ENCODE measurements around the gene HPCAL4.

HPCAL4 gene

DNA sequence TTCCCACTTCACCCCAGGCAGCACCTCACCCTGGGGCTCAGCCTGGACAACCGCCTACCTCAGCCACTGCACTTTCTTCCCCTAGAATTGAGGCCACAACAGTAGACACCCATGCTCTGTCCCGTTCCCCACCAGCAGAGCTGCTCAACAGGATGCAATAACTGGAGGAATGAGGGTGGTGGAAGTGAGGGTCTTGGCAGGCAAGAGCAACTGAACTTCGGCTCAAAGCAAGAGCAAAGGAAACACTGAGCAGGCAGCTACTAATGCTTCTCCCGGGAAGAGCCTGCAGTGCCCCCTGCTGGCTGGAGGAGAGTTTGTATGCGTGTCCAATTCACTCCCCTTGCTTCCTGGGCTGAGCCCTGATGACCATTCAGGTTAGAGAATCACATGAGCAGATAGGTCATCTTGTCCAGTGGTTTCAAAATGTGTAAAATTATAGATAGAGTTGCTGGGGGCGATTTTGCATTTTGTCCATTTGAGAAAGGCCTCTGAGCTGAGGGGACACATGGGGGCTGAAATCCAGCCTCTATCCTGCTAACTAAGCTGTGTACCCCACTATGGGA lies 33.2 kb downstream of the HPCAL4 start:
- TF ChIP-seq GATA3 (IDR thresholded peaks at IDR 0.05; ENCODE audit: low read depth, low read length): no peak
- TF ChIP-seq GATA2 (IDR thresholded peaks at IDR 0.05; ENCODE audit: low read depth, low read length): no peak

DNA sequence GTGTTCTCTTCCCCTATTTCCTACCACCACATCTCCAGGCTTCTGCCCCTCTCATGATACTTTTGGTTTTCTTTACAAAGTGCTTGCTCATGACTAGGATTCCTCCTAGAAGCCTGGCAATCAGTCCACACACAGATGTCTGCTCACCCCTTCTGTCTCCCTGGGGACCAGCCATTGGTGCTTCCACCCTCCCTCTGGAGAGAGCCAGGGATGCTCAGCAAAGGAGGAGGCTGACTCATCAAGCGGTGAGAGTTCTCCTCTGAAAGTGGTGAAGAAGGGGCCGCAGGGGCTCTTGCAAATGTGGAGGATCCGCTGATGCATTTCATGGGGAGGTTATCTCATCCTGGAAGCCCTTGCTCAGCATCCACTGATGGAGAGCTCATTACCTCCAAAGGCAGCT lies 33.8 kb downstream of the HPCAL4 start:
- TF ChIP-seq GATA2 (IDR thresholded peaks at IDR 0.05; ENCODE audit: low read depth, low read length): no peak
- TF ChIP-seq GATA3 (IDR thresholded peaks at IDR 0.05; ENCODE audit: low read depth, low read length): no peak

DNA sequence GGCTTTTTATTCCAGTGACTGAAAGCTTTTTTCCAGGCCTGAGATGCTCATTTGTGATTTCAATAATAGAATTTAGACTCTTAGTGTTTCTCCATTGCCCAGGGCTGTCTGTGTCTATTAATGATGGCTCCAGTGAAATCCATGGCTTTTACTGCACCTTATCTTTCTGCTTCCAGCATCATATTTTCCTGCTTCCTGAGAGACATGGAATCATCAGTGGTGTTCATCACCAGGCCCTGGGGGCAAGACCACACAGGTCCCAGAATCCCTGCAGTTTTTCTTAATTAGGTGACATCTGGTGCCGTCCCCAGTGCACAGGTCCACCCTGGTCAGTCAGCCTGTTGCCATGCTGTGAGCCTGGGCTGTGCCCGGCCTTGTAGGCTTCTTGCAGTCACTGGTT lies 34.8 kb downstream of the HPCAL4 start:
- TF ChIP-seq GATA3 (IDR thresholded peaks at IDR 0.05; ENCODE audit: low read depth, low read length) (peak; percentile 93), GATA2 (IDR thresholded peaks at IDR 0.05; ENCODE audit: low read depth, low read length) (peak; percentile 97)

DNA sequence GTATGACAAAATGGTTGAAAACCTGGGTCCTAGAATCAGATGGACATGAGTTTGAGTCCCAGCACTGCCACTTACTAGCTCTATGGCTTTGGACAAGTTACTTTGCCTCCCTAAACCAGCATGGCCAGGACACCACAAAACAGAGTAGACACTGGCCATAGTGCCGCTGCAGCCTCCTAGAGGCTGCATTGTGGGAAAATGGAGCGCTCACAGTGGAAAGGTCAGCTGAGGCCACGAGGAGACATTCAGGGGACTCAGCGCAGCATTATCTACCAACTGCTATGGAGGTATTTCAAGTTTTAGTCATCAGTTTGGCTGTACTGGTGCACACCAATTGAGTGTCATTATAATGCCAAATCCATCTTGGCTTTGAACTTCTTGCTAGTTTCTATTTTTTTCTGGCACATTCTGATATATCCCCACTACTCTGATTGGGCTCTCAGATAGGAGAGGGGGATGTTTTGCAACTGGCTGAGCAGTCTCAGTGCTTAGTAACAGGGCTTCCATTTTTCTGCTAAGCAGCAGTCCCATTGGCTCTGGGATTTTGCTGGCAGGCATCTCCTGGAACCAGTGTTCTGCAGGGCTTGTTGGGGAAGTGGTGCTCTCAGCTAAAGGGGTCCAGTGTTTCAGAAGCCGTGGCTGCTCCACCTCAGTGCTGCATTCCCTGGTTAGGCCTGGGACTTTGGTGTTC lies 35.5 kb downstream of the HPCAL4 start:
- peak; percentile 83 for TF ChIP-seq GATA2 (IDR thresholded peaks at IDR 0.05; ENCODE audit: low read depth, low read length)
- no peak for TF ChIP-seq GATA3 (IDR thresholded peaks at IDR 0.05; ENCODE audit: low read depth, low read length)

DNA sequence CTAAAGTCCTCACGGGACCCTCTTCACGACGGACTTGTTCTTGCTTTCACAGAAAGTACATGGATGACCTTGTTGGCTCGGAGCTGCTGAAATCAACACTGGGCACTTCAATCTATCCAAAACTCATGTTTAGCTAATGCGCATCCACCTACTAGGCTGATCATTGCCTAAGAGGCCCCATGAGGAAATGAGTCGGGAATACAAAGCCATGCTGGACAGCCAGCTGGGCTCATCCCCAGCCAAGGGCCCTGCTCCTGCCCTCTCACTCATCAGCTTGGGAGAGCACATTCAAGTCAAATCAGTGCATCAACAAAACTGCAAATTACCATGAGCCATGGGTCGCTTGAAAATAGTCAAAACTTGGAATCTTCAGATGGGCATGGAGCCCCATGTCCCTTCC lies 36.9 kb downstream of the HPCAL4 start:
- no peak for TF ChIP-seq GATA2 (IDR thresholded peaks at IDR 0.05; ENCODE audit: low read depth, low read length)
- TF ChIP-seq GATA3 (IDR thresholded peaks at IDR 0.05; ENCODE audit: low read depth, low read length): no peak

DNA sequence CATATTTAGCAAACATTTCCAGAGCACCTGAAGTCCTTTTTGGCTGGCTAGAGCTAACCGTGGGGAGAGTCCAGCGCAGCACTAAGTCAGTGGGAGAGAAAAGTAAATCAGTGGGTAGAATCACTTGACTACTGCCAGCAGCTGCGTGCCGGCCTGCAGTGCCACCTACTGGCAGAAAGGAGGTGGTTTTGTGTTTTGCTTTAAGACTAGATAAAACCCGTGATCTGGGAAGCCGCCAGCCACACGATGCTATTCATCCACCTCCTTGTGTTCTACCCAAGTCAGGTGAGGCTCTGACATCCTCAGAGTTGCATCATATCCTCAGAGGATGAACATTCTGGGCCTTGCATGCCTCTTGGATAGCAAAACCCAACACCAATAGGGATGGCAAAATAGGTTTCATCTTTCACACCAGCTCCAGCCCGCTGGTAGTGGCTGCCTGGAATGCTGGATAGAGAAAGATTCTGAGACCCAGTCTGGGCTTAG lies 37.6 kb downstream of the HPCAL4 start:
- TF ChIP-seq GATA3 (IDR thresholded peaks at IDR 0.05; ENCODE audit: low read depth, low read length): no peak
- TF ChIP-seq GATA2 (IDR thresholded peaks at IDR 0.05; ENCODE audit: low read depth, low read length): peak; percentile 37; the same call in 1 of the 2 replicates

DNA sequence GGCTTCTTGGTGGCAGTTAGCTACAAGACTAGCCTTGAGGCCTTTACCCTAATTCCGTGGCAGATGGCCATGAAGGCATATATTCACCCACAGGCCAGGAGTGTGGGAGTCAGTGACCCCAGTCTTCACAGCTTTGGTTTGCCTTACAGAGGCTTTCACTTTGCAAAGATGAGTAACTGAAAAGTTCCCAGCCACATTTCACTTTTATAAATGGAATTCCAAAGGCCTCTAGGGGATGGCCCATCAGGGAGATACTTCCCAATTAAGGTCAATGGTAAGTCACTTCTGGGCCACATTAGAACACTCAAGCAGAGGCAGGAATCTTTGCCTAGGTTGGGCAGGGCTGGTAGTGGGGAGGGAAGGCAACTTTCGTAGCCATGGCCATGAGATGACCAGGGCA lies 38.7 kb downstream of the HPCAL4 start:
- TF ChIP-seq GATA2 (IDR thresholded peaks at IDR 0.05; ENCODE audit: low read depth, low read length) (no peak), GATA3 (IDR thresholded peaks at IDR 0.05; ENCODE audit: low read depth, low read length) (no peak)

DNA sequence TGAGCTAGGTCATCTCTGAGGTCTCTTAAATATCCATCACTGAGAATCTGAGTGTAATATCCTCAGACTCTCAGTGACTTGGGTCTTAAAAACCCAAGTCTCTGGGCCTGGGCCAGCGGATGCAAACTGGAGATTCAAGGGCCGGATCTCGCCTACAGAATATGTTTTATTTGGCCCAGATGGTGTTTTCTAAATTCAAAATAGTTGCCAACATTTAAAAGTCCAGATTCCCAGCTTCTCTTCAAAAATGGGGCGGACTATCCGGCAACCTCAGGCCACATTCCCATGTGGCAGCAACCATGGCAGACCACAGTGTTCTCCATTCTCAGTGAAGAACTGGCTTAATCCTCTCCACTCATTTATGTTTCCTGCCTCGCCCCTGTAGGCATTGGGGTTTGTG lies 39.1 kb downstream of the HPCAL4 start:
- no peak for TF ChIP-seq GATA3 (IDR thresholded peaks at IDR 0.05; ENCODE audit: low read depth, low read length)
- TF ChIP-seq GATA2 (IDR thresholded peaks at IDR 0.05; ENCODE audit: low read depth, low read length): no peak

DNA sequence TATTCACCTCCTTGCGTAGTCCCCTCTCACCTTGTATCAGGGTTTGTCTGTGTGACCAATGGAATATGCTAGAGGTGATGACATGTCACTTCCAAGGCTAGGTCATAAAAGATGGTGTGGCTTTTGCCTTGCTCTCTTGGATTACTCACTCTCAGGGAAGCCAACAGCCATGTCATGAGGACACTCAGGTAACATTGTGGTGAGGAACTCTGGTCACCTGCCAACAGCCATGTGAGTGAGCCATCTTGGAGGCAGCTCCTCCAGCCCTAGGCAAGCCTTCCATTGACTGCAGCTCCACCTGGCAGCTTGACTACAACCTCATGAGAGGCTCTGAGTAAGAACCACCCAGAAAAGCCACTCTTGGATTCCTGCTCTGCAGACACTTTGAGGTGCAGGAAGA lies 40.8 kb downstream of the HPCAL4 start:
- TF ChIP-seq GATA3 (IDR thresholded peaks at IDR 0.05; ENCODE audit: low read depth, low read length) (no peak), GATA2 (IDR thresholded peaks at IDR 0.05; ENCODE audit: low read depth, low read length) (no peak)

DNA sequence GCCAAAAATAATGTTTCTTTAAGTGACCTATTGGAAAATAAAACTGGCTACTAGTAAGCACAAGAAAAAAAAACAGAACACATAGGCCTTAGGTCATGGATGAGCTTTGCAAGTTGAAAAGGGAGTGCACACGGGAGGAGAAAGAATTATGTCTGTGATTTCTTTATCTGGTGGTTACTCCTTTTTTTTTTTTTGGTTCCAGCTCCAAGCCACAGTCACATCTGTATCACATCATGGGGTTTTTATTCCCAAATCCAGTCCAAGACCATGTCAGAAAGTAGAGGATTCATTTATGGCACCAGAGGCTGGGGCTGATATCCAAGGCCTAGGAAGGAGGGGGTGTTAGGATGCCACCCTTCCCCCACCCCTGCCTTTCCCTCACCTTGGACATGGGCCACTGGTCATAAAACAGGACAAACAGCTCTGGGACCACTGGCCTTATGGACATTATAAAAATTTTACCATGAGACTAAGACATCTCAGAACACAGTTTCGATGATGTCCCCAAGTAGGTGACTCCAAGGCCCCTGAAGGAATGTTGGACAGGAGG lies 41.5 kb downstream of the HPCAL4 start:
- TF ChIP-seq GATA3 (IDR thresholded peaks at IDR 0.05; ENCODE audit: low read depth, low read length) (no peak), GATA2 (IDR thresholded peaks at IDR 0.05; ENCODE audit: low read depth, low read length) (no peak)

DNA sequence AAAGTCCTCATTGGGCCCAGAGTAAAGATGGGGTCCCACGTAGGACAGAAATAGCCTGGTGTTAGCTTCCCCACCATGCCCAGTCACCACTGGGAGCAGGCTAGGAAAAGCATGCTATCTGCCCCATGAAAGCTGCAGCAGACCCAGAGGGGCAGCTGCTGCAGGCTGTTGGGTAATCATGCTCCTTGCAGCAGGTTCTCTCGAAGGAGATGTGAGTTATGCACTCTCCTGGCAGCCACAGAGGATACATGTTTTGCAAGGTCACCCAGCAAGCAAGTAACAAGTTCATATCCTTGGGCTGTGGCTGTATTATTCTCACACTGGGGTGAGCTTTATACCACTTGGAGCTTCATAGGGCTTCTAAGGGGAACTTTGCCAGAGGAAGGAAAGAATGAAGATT lies 42.7 kb downstream of the HPCAL4 start:
- TF ChIP-seq GATA2 (IDR thresholded peaks at IDR 0.05; ENCODE audit: low read depth, low read length) (no peak), GATA3 (IDR thresholded peaks at IDR 0.05; ENCODE audit: low read depth, low read length) (no peak)

DNA sequence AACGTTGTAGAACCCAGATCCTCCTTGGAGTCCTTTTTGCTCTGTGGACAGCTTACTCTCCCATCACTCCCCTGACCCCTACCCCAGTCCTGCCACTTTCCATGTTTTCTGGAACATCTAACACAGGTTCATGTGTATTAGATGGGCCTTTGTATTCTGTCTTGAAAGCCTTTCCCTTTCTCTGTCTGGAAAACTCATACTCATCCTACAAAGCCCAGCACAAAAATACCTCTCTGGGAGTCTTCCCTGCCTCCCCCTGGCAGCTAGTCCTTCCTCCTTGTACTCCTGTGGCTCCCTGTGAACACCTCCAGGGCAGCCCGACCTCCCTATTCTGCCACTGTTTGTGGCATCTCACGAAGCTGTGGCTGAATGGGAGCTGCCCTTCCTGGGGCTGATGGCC lies 44.0 kb downstream of the HPCAL4 start:
- TF ChIP-seq GATA2 (IDR thresholded peaks at IDR 0.05; ENCODE audit: low read depth, low read length) (no peak), GATA3 (IDR thresholded peaks at IDR 0.05; ENCODE audit: low read depth, low read length) (no peak)

DNA sequence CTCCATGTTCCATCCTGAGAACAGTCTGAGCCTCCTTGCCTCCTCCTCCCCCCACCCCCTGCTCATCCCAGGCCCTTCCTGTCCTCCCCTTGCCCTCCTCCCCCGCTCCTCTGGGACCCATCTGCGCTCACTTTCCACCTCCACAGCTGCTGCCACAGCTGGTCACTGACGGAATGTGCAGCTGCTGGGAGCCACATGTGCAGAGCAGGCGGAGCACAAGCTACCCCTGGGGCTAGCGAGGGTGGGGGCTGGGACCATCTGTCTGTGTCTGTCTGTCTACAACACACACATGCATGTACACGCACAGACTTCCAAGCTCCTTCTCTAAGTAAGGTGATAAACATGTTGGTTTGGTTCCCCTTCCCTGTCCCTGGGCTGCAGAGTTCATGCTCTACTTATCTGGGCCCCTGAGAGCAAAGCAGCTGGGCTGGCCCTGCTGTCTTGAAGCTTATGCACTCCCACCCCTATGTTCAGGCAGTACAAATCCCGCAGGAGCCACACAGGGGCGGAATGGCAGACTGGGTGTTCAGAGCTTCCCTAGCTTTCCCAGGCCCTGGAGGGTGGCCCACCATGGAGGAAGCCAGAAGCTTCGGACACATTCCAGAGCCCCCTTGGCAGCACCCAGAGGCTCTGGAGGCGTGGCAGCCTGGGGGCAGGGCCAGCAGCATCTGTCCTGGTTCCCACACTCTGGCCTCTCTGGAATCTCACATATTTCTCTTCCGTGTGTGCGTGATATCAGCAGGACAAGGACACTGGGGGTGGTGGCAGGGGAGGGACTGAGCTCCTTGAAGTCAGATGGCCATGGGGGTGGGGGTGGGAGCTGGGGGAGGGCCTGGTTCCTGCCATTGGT lies 44.8 kb downstream of the HPCAL4 start:
- TF ChIP-seq GATA3 (IDR thresholded peaks at IDR 0.05; ENCODE audit: low read depth, low read length): no peak
- no peak for TF ChIP-seq GATA2 (IDR thresholded peaks at IDR 0.05; ENCODE audit: low read depth, low read length)

DNA sequence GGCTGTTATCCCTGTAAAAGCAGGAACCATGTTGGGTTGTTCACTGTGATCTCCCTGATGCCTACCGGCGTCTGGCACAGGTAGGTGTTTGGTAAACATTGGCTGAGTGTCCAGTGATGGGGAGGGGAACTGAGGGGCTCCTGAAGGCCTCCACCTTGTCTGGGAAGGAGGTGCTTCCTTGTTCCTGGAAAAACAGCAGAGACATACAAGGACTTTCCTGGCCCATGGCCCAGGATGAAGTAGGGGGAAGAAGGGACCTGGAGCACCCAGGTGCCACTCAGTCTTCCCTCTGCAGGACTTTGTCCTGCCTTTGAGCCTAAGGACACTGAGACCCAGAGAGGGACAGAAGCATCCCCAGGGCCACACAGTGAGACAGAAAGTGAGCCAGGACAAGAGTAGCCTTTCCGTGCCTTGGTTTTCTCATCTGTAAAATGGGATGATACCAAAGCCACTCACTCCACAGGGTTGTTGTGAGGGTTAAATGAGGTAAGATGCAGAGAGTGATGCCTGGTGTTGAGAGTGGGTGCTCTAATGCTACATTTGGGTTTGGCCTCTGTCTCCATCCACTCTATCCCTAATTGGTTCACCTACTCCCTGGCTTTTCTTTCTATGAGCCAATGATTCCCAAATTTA lies 45.7 kb downstream of the HPCAL4 start:
- TF ChIP-seq GATA2 (IDR thresholded peaks at IDR 0.05; ENCODE audit: low read depth, low read length): no peak
- TF ChIP-seq GATA3 (IDR thresholded peaks at IDR 0.05; ENCODE audit: low read depth, low read length): no peak
